Peyer's patch (tissue), 4 donors: Measurements from ENCODE around the gene BRIP1.
"Not testable (repeated sequence)": the region's sequence is repeated elsewhere in the genome, so short reads cannot be mapped to it uniquely, and the experiment has no call there.

Experiments used
- CTCF ChIP-seq, 6 experiments: fragments of 450-650 bp in 4 of 6; fragments of 200-600 bp in 2 of 6; sonication (generic) in 1 of 6; IDR thresholded peaks; one replicate each; pipeline ENCODE4 v1.5.1; 2017 to 2019; ENCODE audit warnings: antibody characterized with exemption in 6 of 6, mild to moderate bottlenecking in 3 of 6, moderate library complexity in 1 of 6
- POLR2A ChIP-seq, 2 donors: fragments of 450-650 bp; IDR thresholded peaks; one replicate each; pipeline ENCODE4 v1.5.1; 2017; ENCODE audit warnings: antibody characterized with exemption in 2 of 2, mild to moderate bottlenecking in 2 of 2, moderate library complexity in 2 of 2

GRCh38 chr17:61666406-61667088, 196.8 kb downstream of the BRIP1 start:
- TF ChIP-seq CTCF, POLR2A (IDR thresholded peaks at IDR 0.05): not testable (repeated sequence)
